Lower leg skin (tissue), 4 donors: ENCODE measurements around the gene DGKB. TPM values are rescaled to one million over a fixed set of nuclear protein-coding genes. Genes with fewer than 3 reads are reported as not detected.

Experiments
- DNase-seq, 2 donors: peaks; one replicate each; pipeline ENCODE4 v3.0.0-alpha.2; 2019; ENCODE audit warnings: low spot score in 2 of 2
- H3K4me3 ChIP-seq: fragments of 200-600 bp; sonication (generic); 2 replicates; pipeline ENCODE4 v1.5.1; 2017; ENCODE audit warnings: mild to moderate bottlenecking, low read depth; ENCODE audit not compliant: poor library complexity, severe bottlenecking
- CTCF ChIP-seq, 3 donors: fragments of 450-650 bp; IDR thresholded peaks; one replicate each; pipeline ENCODE4 v1.5.1; 2016; ENCODE audit warnings: antibody characterized with exemption in 3 of 3, mild to moderate bottlenecking in 3 of 3, moderate library complexity in 2 of 3
- POLR2A ChIP-seq, 2 donors: fragments of 450-650 bp; IDR thresholded peaks; one replicate each; pipeline ENCODE4 v1.6.1; 2016 to 2017; ENCODE audit warnings: antibody characterized with exemption in 2 of 2, mild to moderate bottlenecking in 1 of 2, moderate library complexity in 1 of 2
- WGBS, 2 donors: methylation state at CpG; one replicate each; pipeline ENCODE4 v1.1.5; 2018; 5-methylcytosine and 5-hydroxymethylcytosine counted together
- intact Hi-C: fragments of 100-400 bp; cut with DNase I; formaldehyde crosslinking; loops from one replicate; pipeline ENCODE4 v1.15.0; 2023; ENCODE audit warnings: low total_unique reads
- total RNA-seq, 4 donors: library from RNA; depleted of rRNA; stranded (reverse); fragments of >200 nt; gene quantifications; one replicate each; pipeline ENCODE4 v1.1.0, GENCODE V29; 2016

Gene DGKB
- total RNA-seq, 4 donors from 2014 or later = 0.05 to 0.58 TPM; not detected in 2

- 45 to 61% methylated on average over 1 of the region's 1 CpG for whole genome bisulfite sequencing, 2 donors
- DNase-seq = no peak
- no peak overlapping the region for H3K4me3 ChIP-seq
- intact Hi-C loops = no loop called here
- no peak for TF ChIP-seq POLR2A (IDR thresholded peaks at IDR 0.05)
- TF ChIP-seq CTCF (IDR thresholded peaks at IDR 0.05) = no peak
These were observed 67.7 kb downstream of the DGKB start for GRCh38 chr7:14834883-14835282.

GRCh38 chr7:14834456-14834855 is 68.1 kb downstream of the DGKB start:
- no peak overlapping the region for H3K4me3 ChIP-seq
- intact Hi-C loops = no loop called here
- no peak for TF ChIP-seq CTCF (IDR thresholded peaks at IDR 0.05)
- TF ChIP-seq POLR2A (IDR thresholded peaks at IDR 0.05) = no peak
- no peak for DNase-seq
- WGBS, 2 donors = 55 to 62% methylated on average over 3 of the region's 3 CpGs

- no peak for TF ChIP-seq CTCF (IDR thresholded peaks at IDR 0.05)
- 76 to 83% methylated on average over 3 of the region's 3 CpGs for WGBS, 2 donors
These were observed 68.8 kb downstream of the DGKB start for GRCh38 chr7:14833707-14834106.

GRCh38 chr7:14828053-14828452 is 74.5 kb downstream of the DGKB start:
- no peak for TF ChIP-seq CTCF (IDR thresholded peaks at IDR 0.05)
- no peak for TF ChIP-seq POLR2A (IDR thresholded peaks at IDR 0.05)
- DNase-seq = no peak
- intact Hi-C loops = no loop called here
- no peak overlapping the region for H3K4me3 ChIP-seq
- 68 to 86% methylated on average over 2 of the region's 2 CpGs for WGBS, 2 donors

More at GRCh38 chr7:14833707-14834106, 68.8 kb downstream of the DGKB start:
- no peak for DNase-seq
- intact Hi-C loops = no loop called here
- H3K4me3 ChIP-seq = no peak overlapping the region

GRCh38 chr7:14826426-14826825 is 76.1 kb downstream of the DGKB start:
- DNase-seq = no peak
- H3K4me3 ChIP-seq = no peak overlapping the region
- no peak for TF ChIP-seq POLR2A (IDR thresholded peaks at IDR 0.05)
- no peak for TF ChIP-seq CTCF (IDR thresholded peaks at IDR 0.05)
- intact Hi-C loops = no loop called here
- WGBS, 2 donors = 78 to 80% methylated on average over 1 of the region's 1 CpG

- intact Hi-C loops = no loop called here
- H3K4me3 ChIP-seq = no peak overlapping the region
- WGBS, 2 donors = 57 to 67% methylated on average over 8 of the region's 8 CpGs
- TF ChIP-seq CTCF (IDR thresholded peaks at IDR 0.05) (no peak), POLR2A (IDR thresholded peaks at IDR 0.05) (no peak)
- DNase-seq = no peak
These were observed 76.6 kb downstream of the DGKB start for GRCh38 chr7:14825912-14826311.
